K562 (cell line): Measurements from ENCODE around the gene CFAP92. TPM values are rescaled to one million over a fixed set of nuclear protein-coding genes. Genes with fewer than 3 reads are reported as not detected.

Experiments
- ATF4 ChIP-seq: fragments of 450-650 bp; formaldehyde crosslinking; IDR thresholded peaks from 2 replicates; pipeline ENCODE4 v1.4.0; 2022; ENCODE audit warnings: mild to moderate bottlenecking, moderate library complexity
- CBFA2T3 ChIP-seq: fragments of 450-650 bp; IDR thresholded peaks from 2 replicates; pipeline ENCODE4 v1.6.1; 2017
- CEBPB ChIP-seq: fragments of 450-650 bp; IDR thresholded peaks from 2 replicates; pipeline ENCODE4 v1.6.1; 2016; ENCODE audit warnings: missing genetic modification characterization, missing compliant biosample characterization
- CHD1 ChIP-seq: fragments of 200-600 bp; sonication (generic); IDR thresholded peaks from one replicate; pipeline ENCODE4 v1.6.1; 2012; ENCODE audit warnings: mild to moderate bottlenecking, moderate library complexity, low read length, inconsistent platforms
- E2F1 ChIP-seq: sonication (generic); formaldehyde crosslinking; IDR thresholded peaks from 2 replicates; pipeline ENCODE4 v1.8.1; 2023; ENCODE audit warnings: mild to moderate bottlenecking, missing genetic modification reagents, moderate library complexity
- HINFP ChIP-seq: fragments of 450-650 bp; conservative IDR thresholded peaks from 2 replicates; pipeline ENCODE4 v1.6.1; 2016; ENCODE audit warnings: missing genetic modification characterization, low read depth, mild to moderate bottlenecking, control low read depth, missing compliant biosample characterization
- HMBOX1 ChIP-seq: sonication (generic); IDR thresholded peaks from 2 replicates; pipeline ENCODE4 v1.6.1; 2016
- HNRNPK ChIP-seq: fragments of 200-400 bp; formaldehyde crosslinking; IDR thresholded peaks from one replicate; pipeline ENCODE4 v1.6.1; 2018; ENCODE audit warnings: mild to moderate bottlenecking, low read depth, low read length; ENCODE audit not compliant: poor library complexity, severe bottlenecking
- ILF3 ChIP-seq: fragments of 450-650 bp; IDR thresholded peaks from 2 replicates; pipeline ENCODE4 v1.6.1; 2018; ENCODE audit warnings: antibody characterized with exemption, mild to moderate bottlenecking, moderate library complexity, borderline replicate concordance
- KLF10 ChIP-seq: fragments of 250-450 bp; sonication (Bioruptor Pico); IDR thresholded peaks from 2 replicates; pipeline ENCODE4 v1.6.1; 2021; ENCODE audit warnings: matching md5 sums
- MBD1 ChIP-seq: fragments of 250-450 bp; sonication (Bioruptor Pico); IDR thresholded peaks from 2 replicates; pipeline ENCODE4 v1.8.0; 2022; ENCODE audit warnings: inconsistent platforms
- POLR2H ChIP-seq: IDR thresholded peaks from 2 replicates; pipeline ENCODE4 v1.6.1; 2016; ENCODE audit warnings: missing genetic modification characterization, low read depth, mild to moderate bottlenecking, control low read depth, missing compliant biosample characterization, moderate library complexity
- POLR3G ChIP-seq: IDR thresholded peaks from 2 replicates; pipeline ENCODE4 v1.6.1; 2011; ENCODE audit not compliant: insufficient read length, insufficient replicate concordance; ENCODE audit errors: extremely low read depth
- RFX1 ChIP-seq: fragments of 450-650 bp; IDR thresholded peaks from 2 replicates; pipeline ENCODE4 v1.6.1; 2016; ENCODE audit warnings: mild to moderate bottlenecking, moderate library complexity
- SMAD1 ChIP-seq: fragments of 150-350 bp; IDR thresholded peaks from 2 replicates; pipeline ENCODE4 v1.6.1; 2014; ENCODE audit warnings: low read length, low read depth; ENCODE audit not compliant: partially characterized antibody
- TAL1 ChIP-seq: fragments of 450-650 bp; IDR thresholded peaks from 2 replicates; pipeline ENCODE4 v1.6.1; 2016; ENCODE audit warnings: mild to moderate bottlenecking
- USF2 ChIP-seq: sonication (generic); formaldehyde crosslinking; IDR thresholded peaks from 2 replicates; pipeline ENCODE4 v1.5.0; 2020; ENCODE audit warnings: missing genetic modification reagents
- ZBTB12 ChIP-seq: fragments of 250-450 bp; sonication (Bioruptor Pico); IDR thresholded peaks from 2 replicates; pipeline ENCODE4 v1.4.0; 2020
- ZFX ChIP-seq: sonication (generic); formaldehyde crosslinking; IDR thresholded peaks from 2 replicates; pipeline ENCODE4 v1.8.0; 2022; ENCODE audit warnings: mild to moderate bottlenecking, missing genetic modification reagents, moderate library complexity
- ZNF23 ChIP-seq: fragments of 250-450 bp; sonication (Bioruptor Pico); IDR thresholded peaks from 2 replicates; pipeline ENCODE4 v1.4.0; 2020; ENCODE audit warnings: mild to moderate bottlenecking
- polyA plus RNA-seq, 8 experiments: library from polyadenylated mRNA; depleted of rRNA in 4 of 8; stranded (reverse) in 5 of 8; unstranded in 3 of 8; fragments of >200 nt; fragmentation: Nextera tagmentation in 2 of 8; fragmentation: Illumina TruSeq in 1 of 8; extraction: Ambion mirVana in 2 of 8; extraction: Trizol in 1 of 8; gene quantifications; 2 replicates each; pipeline versions ENCODE4 v1.2.1 to v1.2.3, GENCODE V29; 2011 to 2014; ENCODE audit warnings: inconsistent platforms in 1 of 8, missing spikeins in 1 of 8
- total RNA-seq, 7 experiments: library from RNA; depleted of rRNA in 6 of 7; stranded (reverse); fragments of >200 nt in 6 of 7; fragmentation: Illumina TruSeq in 2 of 7; extraction: Trizol in 2 of 7; gene quantifications; 2 replicates each; pipeline versions ENCODE4 v1.2.1 to v1.2.3, GENCODE V29; 2011 to 2021; ENCODE audit warnings: low replicate concordance in 1 of 7

Gene CFAP92
- total and polyA plus RNA-seq, 9 of the 15 experiments (the other 6 are each of a cell fraction or from before 2014, with no cell fraction given) = 0.06 to 0.62 (median 0.36) TPM

GRCh38 chr3:128993461-128994172 lies at the start of gene CFAP92 (continued):
- TF ChIP-seq RFX1 (peak; percentile 89), HMBOX1 (no peak), ZBTB12 (CRISPR knock-in tag) (no peak), E2F1 (CRISPR knock-in tag) (no peak), CBFA2T3 (no peak), CEBPB (tag) (no peak), HINFP (tag) (peak; percentile 79; the same call in 1 of the 2 replicates), HNRNPK (no peak), USF2 (no peak), ZFX (CRISPR knock-in tag) (peak; percentile 29), ZNF23 (CRISPR knock-in tag) (no peak), SMAD1 (no peak), CHD1 (no peak), KLF10 (CRISPR knock-in tag) (no peak), ATF4 (CRISPR knock-in tag) (no peak), ILF3 (no peak), POLR3G (no peak), MBD1 (CRISPR knock-in tag) (no peak), TAL1 (no peak), POLR2H (tag) (no peak)
